Ishikawa (cell line): ENCODE measurements around the gene BTBD9.

ENCODE experiments used
- CEBPB ChIP-seq: IDR thresholded peaks from 2 replicates; pipeline ENCODE4 v1.6.1; 2012
- CREB1 ChIP-seq: IDR thresholded peaks from 2 replicates; pipeline ENCODE4 v1.6.1; 2012; ENCODE audit warnings: low read depth
- EGR1 ChIP-seq: IDR thresholded peaks from 2 replicates; pipeline ENCODE4 v1.6.1; 2012
- EP300 ChIP-seq: IDR thresholded peaks from 2 replicates; pipeline ENCODE4 v1.6.1; 2012; ENCODE audit warnings: borderline replicate concordance
- FOXM1 ChIP-seq: IDR thresholded peaks from 2 replicates; pipeline ENCODE4 v1.6.1; 2012; ENCODE audit warnings: low read depth, borderline replicate concordance
- NFIC ChIP-seq: IDR thresholded peaks from 2 replicates; pipeline ENCODE4 v1.6.1; 2012
- RAD21 ChIP-seq: IDR thresholded peaks from 2 replicates; pipeline ENCODE4 v1.6.1; 2012; ENCODE audit warnings: low read depth
- TAF1 ChIP-seq: IDR thresholded peaks from 2 replicates; pipeline ENCODE4 v1.6.1; 2012; ENCODE audit warnings: low read depth, mild to moderate bottlenecking
- TCF12 ChIP-seq: IDR thresholded peaks from 2 replicates; pipeline ENCODE4 v1.6.1; 2012; ENCODE audit warnings: low read depth
- TEAD4 ChIP-seq: IDR thresholded peaks from 2 replicates; pipeline ENCODE4 v1.6.1; 2012
- YY1 ChIP-seq: IDR thresholded peaks from 2 replicates; pipeline ENCODE4 v1.6.1; 2012; ENCODE audit warnings: low read depth
- ZBTB7A ChIP-seq: IDR thresholded peaks from 2 replicates; pipeline ENCODE4 v1.6.1; 2012; ENCODE audit warnings: low read depth
- TF ChIP-seq, protein P1 (sequence below): IDR thresholded peaks from 2 replicates; pipeline ENCODE4 v1.6.1; 2012
- TF ChIP-seq, protein P2 (sequence below): IDR thresholded peaks from 2 replicates; pipeline ENCODE4 v1.6.1; 2012
- TF ChIP-seq, protein P3 (sequence below): IDR thresholded peaks from 2 replicates; pipeline ENCODE4 v1.6.1; 2012; ENCODE audit warnings: low read depth, mild to moderate bottlenecking

The BTBD9 gene

DNA sequence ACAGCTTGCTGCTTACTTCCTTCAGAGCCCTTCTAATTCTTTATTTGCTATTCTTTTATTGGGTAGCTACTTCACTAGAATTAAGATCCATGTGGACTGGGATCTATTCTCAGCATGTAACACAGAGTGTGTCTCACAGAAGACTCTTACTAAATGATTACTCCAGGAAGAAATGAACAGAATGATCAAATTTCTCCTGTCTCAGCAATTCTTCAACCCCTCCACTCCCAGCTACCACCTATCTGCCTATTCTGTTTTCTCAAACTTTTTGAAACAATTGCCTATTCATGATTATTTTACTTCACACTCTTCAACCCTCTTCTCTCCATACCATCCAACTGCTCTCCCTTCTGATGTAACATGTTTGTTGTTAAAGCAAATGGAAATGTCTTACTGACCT, 132.6 kb downstream of the BTBD9 start:
- TF ChIP-seq CREB1: no peak
- TF ChIP-seq TAF1: no peak
- TF ChIP-seq, protein P1, sequence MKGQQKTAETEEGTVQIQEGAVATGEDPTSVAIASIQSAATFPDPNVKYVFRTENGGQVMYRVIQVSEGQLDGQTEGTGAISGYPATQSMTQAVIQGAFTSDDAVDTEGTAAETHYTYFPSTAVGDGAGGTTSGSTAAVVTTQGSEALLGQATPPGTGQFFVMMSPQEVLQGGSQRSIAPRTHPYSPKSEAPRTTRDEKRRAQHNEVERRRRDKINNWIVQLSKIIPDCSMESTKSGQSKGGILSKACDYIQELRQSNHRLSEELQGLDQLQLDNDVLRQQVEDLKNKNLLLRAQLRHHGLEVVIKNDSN: no peak
- no peak for TF ChIP-seq NFIC
- TF ChIP-seq RAD21: no peak
- TF ChIP-seq, protein P2, sequence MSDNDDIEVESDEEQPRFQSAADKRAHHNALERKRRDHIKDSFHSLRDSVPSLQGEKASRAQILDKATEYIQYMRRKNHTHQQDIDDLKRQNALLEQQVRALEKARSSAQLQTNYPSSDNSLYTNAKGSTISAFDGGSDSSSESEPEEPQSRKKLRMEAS: no peak
- no peak for TF ChIP-seq YY1
- no peak for TF ChIP-seq TCF12
- TF ChIP-seq ZBTB7A: no peak
- no peak for TF ChIP-seq CEBPB
- no peak for TF ChIP-seq TEAD4
- no peak for TF ChIP-seq EP300
- no peak for TF ChIP-seq FOXM1
- TF ChIP-seq EGR1: no peak
- TF ChIP-seq, protein P3, sequence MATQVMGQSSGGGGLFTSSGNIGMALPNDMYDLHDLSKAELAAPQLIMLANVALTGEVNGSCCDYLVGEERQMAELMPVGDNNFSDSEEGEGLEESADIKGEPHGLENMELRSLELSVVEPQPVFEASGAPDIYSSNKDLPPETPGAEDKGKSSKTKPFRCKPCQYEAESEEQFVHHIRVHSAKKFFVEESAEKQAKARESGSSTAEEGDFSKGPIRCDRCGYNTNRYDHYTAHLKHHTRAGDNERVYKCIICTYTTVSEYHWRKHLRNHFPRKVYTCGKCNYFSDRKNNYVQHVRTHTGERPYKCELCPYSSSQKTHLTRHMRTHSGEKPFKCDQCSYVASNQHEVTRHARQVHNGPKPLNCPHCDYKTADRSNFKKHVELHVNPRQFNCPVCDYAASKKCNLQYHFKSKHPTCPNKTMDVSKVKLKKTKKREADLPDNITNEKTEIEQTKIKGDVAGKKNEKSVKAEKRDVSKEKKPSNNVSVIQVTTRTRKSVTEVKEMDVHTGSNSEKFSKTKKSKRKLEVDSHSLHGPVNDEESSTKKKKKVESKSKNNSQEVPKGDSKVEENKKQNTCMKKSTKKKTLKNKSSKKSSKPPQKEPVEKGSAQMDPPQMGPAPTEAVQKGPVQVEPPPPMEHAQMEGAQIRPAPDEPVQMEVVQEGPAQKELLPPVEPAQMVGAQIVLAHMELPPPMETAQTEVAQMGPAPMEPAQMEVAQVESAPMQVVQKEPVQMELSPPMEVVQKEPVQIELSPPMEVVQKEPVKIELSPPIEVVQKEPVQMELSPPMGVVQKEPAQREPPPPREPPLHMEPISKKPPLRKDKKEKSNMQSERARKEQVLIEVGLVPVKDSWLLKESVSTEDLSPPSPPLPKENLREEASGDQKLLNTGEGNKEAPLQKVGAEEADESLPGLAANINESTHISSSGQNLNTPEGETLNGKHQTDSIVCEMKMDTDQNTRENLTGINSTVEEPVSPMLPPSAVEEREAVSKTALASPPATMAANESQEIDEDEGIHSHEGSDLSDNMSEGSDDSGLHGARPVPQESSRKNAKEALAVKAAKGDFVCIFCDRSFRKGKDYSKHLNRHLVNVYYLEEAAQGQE: no peak

DNA sequence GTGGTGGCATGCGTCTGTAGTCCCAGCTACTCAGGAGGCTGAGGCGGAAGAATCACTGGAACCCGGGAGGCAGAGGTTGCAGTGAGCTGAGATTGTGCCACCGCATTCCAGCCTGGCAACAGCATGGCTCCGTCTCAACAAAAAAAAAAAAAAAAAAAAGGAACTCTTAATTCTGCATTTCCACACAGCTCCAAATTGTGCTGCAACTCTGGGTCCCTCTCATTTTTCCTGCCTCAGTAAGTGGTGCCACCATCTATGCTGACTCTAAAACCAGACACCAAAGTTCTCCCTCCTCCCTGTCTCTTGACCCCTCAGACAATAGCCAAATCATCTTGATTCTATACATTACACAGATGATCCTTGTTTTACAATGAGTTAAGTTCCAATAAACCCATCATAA, 133.9 kb downstream of the BTBD9 start:
- TF ChIP-seq YY1 (no peak), TCF12 (no peak), NFIC (no peak), FOXM1 (no peak)

DNA sequence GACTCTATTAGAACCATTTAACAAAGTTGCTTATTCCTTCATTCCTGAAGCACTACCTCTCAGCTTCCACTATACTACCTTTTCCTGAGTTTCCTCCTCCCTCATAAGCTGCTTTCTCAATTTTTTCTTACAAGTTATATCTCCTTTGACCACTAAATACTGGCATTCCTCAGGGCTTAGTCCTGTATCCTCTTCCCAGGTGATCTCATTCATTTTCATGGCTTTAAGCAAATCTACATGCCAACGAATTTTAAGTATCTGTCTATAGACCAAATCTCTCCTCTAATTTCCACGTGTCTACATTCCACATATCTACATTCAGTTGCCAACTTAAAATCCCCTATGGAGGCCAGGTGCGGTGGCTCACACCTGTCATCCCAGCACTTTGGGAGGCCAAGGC, 134.7 kb downstream of the BTBD9 start:
- TF ChIP-seq NFIC (no peak), FOXM1 (no peak), YY1 (no peak), RAD21 (no peak), CEBPB (no peak), ZBTB7A (no peak), TCF12 (no peak), EGR1 (no peak), CREB1 (no peak), EP300 (no peak), TAF1 (no peak), TEAD4 (no peak)
- TF ChIP-seq, protein P1: no peak
- TF ChIP-seq, protein P3: no peak
- TF ChIP-seq, protein P2: no peak

DNA sequence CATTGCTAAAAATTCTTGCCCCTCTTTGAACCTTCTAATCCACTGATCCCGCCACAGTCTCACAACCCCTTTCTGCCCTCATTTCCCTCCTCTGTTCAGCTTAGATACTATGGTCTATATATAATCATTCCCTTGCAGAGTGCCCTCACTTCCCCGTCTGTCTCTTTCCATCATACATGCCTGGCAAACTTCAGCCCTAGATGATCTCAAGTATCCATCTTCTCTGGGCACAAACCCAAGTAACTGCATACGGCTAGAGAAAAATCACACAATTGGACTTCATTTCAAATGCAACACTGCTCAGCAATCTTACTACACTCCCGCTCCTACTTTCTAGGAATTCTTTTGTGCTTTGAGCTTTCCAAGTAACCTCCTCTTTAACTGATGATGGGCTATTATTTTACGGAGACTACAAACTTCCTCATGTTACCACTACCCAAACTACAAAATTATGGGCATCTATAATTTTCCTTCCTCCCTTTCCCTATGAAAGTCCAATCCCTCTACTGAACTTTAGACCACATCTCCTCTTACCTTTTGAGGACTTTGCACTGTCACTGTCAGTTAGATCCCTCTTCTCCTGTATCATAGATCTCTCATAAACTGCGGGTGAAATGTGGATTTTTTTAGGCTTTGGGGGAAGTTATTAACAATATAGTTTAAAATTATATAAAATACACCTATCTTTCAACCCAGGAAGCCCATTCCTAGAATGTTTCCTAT, 135.6 kb downstream of the BTBD9 start:
- TF ChIP-seq CEBPB (no peak), EGR1 (no peak), TAF1 (no peak), NFIC (no peak), YY1 (no peak), ZBTB7A (no peak), TEAD4 (no peak), FOXM1 (no peak)
- TF ChIP-seq, protein P3: no peak
- TF ChIP-seq, protein P1: no peak
